ENCODE data around the gene SCARB1. TPM values are rescaled to one million over a fixed set of nuclear protein-coding genes. Genes with fewer than 3 reads are reported as not detected.

SCARB1 gene
- total RNA-seq, 1 experiment from 2014 or later, result 106 TPM

- peaks cover 27% of the 10 kb centered on the region for H3K4me1 ChIP-seq
- Mint-ChIP-seq H3K27ac (ENCODE audit: unreplicated experiment) (no peak overlapping the region), H3K36me3 (ENCODE audit: insufficient read depth, unreplicated experiment) (peaks cover 45% of the 10 kb centered on the region), H3K4me3 (ENCODE audit: unreplicated experiment) (no peak overlapping the region), H3K27me3 (ENCODE audit: insufficient read depth, unreplicated experiment) (no peaks in the 10 kb centered on the region), H3K4me1 (ENCODE audit: low read depth, unreplicated experiment) (peaks cover 38% of the 10 kb centered on the region), H3K9me3 (ENCODE audit: unreplicated experiment) (no peaks in the 10 kb centered on the region)
- no peaks in the 10 kb centered on the region for H3K27me3 ChIP-seq (replicated peaks; ENCODE audit: control insufficient read depth, insufficient read depth, low read length)
- no peak overlapping the region for H3K4me3 ChIP-seq (ENCODE audit: low read depth, low read length)
- ChIA-PET CTCF (interaction anchor here (0.6 to 3.5 kb wide), 18 partner anchors 10 to 135 kb away, joined by 3 to 43 read pairs (median 4); no protein-coding TSS in a partner anchor), POLR2A (interaction anchor here (0.6 to 2.1 kb wide), 4 partner anchors 8 to 78 kb away, joined by 3 to 16 read pairs (median 4); partner anchors contain the start of gene UBC)
- 0 out of 2 replicates have a peak, but pooled peaks cover 2% of the 10 kb centered on the region for H3K36me3 ChIP-seq (ENCODE audit: control insufficient read depth, insufficient read depth, low read length)
- no peaks in the 10 kb centered on the region for H3K9me3 ChIP-seq
- DNase-seq, result peak; percentile 93
- peak; percentile 98 for TF ChIP-seq CTCF (IDR thresholded peaks at IDR 0.05; ENCODE audit: insufficient read depth in 1 of 2, low read depth in 1 of 2, low read length in 1 of 2, severe bottlenecking in 1 of 2, unreplicated experiment in 1 of 2)
- intact Hi-C loops (cut with micrococcal nuclease; ENCODE audit: unreplicated experiment), result loop anchor here (1.0 to 2.0 kb wide), 5 partner anchors 21 to 134 kb away; partner anchors contain the start of gene SCARB1
- BruUV-seq (replicated peaks), result no TSS peak
These were observed 43.1 kb upstream of the SCARB1 start for GRCh38 chr12:124906606-124907261.

- no peaks in the 10 kb centered on the region for H3K9me3 Mint-ChIP-seq (ENCODE audit: unreplicated experiment)
- no peaks in the 10 kb centered on the region for H3K36me3 ChIP-seq (ENCODE audit: control insufficient read depth, insufficient read depth, low read length)
- POLR2A ChIA-PET, result interaction anchor here (1.0 to 2.1 kb wide), 6 partner anchors 10 to 76 kb away, joined by 3 to 5 read pairs (median 4); partner anchors contain the start of gene UBC
- no peak for TF ChIP-seq CTCF (IDR thresholded peaks at IDR 0.05; ENCODE audit: insufficient read depth in 1 of 2, low read depth in 1 of 2, low read length in 1 of 2, severe bottlenecking in 1 of 2, unreplicated experiment in 1 of 2)
- H3K36me3 Mint-ChIP-seq (ENCODE audit: insufficient read depth, unreplicated experiment), result peaks cover 22% of the 10 kb centered on the region
- H3K27me3 Mint-ChIP-seq (ENCODE audit: insufficient read depth, unreplicated experiment), result no peaks in the 10 kb centered on the region
- peak; percentile 73 to 82 for DNase-seq
- BruUV-seq (replicated peaks), result no TSS peak
- intact Hi-C loops (cut with micrococcal nuclease; ENCODE audit: unreplicated experiment), result no loop called here
- CTCF ChIA-PET, result interaction anchor here (0.6 to 3.5 kb wide), 7 partner anchors 9 to 63 kb away, joined by 3 to 43 read pairs (median 4); no protein-coding TSS in a partner anchor
- no peak overlapping the region for H3K4me3 ChIP-seq (ENCODE audit: low read depth, low read length)
- H3K4me3 Mint-ChIP-seq (ENCODE audit: unreplicated experiment), result peak overlapping the region; percentile 67
- peaks cover 20% of the 10 kb centered on the region for H3K4me1 Mint-ChIP-seq (ENCODE audit: low read depth, unreplicated experiment)
- H3K9me3 ChIP-seq, result no peaks in the 10 kb centered on the region
- peaks cover 29% of the 10 kb centered on the region for H3K4me1 ChIP-seq
- peak overlapping the region; percentile 71 for H3K27ac Mint-ChIP-seq (ENCODE audit: unreplicated experiment)
- H3K27me3 ChIP-seq (replicated peaks; ENCODE audit: control insufficient read depth, insufficient read depth, low read length), result no peaks in the 10 kb centered on the region
These were observed 40.8 kb upstream of the SCARB1 start for GRCh38 chr12:124904306-124905098.

GRCh38 chr12:124902916-124903315, 39.3 kb upstream of the SCARB1 start:
- POLR2A ChIA-PET, result no interaction called here
- Histone ChIP-seq H3K9me3 (no peaks in the 10 kb centered on the region), H3K36me3 (ENCODE audit: control insufficient read depth, insufficient read depth, low read length) (no peaks in the 10 kb centered on the region), H3K4me1 (peaks cover 34% of the 10 kb centered on the region), H3K27me3 (replicated peaks; ENCODE audit: control insufficient read depth, insufficient read depth, low read length) (no peaks in the 10 kb centered on the region), H3K4me3 (ENCODE audit: low read depth, low read length) (no peak overlapping the region)
- no peak overlapping the region for H3K27ac Mint-ChIP-seq (ENCODE audit: unreplicated experiment)
- H3K4me1 Mint-ChIP-seq (ENCODE audit: low read depth, unreplicated experiment), result peaks cover 25% of the 10 kb centered on the region
- no peaks in the 10 kb centered on the region for H3K9me3 Mint-ChIP-seq (ENCODE audit: unreplicated experiment)
- intact Hi-C loops (cut with micrococcal nuclease; ENCODE audit: unreplicated experiment), result no loop called here
- BruUV-seq (replicated peaks), result no TSS peak
- no peak for TF ChIP-seq CTCF (IDR thresholded peaks at IDR 0.05; ENCODE audit: insufficient read depth in 1 of 2, low read depth in 1 of 2, low read length in 1 of 2, severe bottlenecking in 1 of 2, unreplicated experiment in 1 of 2)
- peaks cover 15% of the 10 kb centered on the region for H3K36me3 Mint-ChIP-seq (ENCODE audit: insufficient read depth, unreplicated experiment)
- no peak overlapping the region for H3K4me3 Mint-ChIP-seq (ENCODE audit: unreplicated experiment)
- CTCF ChIA-PET, result interaction anchor here (0.7 kb wide), 1 partner anchor 45 kb away, joined by 3 read pairs; no protein-coding TSS in a partner anchor
- no peak for DNase-seq
- no peaks in the 10 kb centered on the region for H3K27me3 Mint-ChIP-seq (ENCODE audit: insufficient read depth, unreplicated experiment)
